ENCODE results near the gene MC3R. TPM values are rescaled to one million over a fixed set of nuclear protein-coding genes. Genes with fewer than 3 reads are reported as not detected.
A peak's percentile ranks its signal among the peaks of the same experiment; 100 is the strongest.
"Not testable (repeated sequence)": the region's sequence is repeated elsewhere in the genome, so short reads cannot be mapped to it uniquely, and the experiment has no call there.

Gene MC3R
- total RNA-seq (2014; rRNA removed; shearing (Covaris generic)): not detected in 2 replicates

DNA sequence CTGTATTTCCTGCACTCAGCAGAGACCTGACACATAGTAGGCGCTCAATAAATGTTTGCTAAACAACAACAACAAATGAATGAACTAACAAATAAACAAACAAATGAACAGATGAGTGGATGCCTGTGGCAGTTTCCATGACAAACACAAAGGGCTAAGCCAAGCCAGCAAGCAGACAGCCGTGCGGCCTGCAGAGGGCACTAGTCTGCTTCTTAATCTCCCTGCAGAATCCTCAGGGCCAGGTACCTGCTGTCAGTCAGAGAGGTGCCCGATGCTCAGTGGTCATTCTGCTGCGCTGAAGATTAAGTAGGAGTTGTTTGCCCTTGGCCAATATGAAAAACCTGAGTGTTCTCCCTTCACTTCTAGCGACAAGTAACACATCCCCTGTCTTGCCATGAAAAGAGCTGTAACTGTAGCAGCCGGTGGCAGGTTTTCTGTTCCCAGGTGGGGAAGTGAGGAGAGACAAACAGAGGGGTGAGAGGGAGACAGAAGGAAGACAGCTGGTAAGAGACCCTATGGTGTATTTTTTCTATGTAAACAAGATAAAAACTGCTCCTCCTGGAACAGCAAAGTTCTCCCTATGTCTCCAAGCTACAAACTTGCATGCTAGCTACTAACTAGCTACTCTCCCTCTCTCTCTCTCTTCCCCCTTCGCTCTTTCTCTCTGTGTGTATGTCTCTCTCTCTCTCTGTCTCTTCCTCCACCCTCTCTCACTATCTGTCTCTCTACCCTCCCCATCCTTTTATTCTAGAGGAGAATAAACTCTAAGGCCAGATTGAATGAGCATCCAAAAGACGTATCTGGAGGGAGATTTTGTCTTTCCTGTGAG is at the start of gene MC3R:
MC3R (plus strand) TSS at position 779 of the 829 bp plus-strand sequence. CDS start 112 bp downstream, outside the sequence.
- Histone ChIP-seq H3K4me3 (no peak within 1 kb of the TSS), H3K36me3 (no peaks in the 10 kb centered on the region), H3K9me3 (replicated peaks) (no peaks in the 10 kb centered on the region), H3K27me3 (replicated peaks) (no peaks in the 10 kb centered on the region), H3K27ac (no peak within 1 kb of the TSS), H3K4me1 (replicated peaks) (no peaks in the 10 kb centered on the region)
- DNase-seq (ENCODE audit: low read depth in 1 of 2, low spot score in 2 of 2): peak in 1 of 2 experiments; percentile 7

DNA sequence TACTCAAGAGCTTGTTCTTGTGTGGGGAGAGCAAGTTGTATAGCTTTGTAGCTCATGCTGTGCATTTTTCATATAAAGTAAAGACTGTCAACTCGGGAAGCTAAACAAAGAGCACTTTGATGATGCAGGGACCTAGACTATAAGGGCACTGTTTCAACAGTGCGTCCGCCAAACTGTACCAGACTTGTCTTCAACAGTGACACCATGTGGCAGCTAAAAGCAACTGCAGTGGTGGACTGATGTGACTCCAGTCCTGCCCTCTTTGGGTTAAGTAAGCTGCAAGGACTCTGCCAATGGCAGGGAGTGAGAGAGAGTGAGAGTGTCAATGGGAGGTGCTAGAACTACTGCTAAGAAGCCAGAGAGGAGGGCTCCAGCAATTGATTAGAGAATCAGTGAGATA is 48.1 kb upstream of the MC3R start:
- Histone ChIP-seq H3K27ac (no peak overlapping the region), H3K4me1 (replicated peaks) (no peaks in the 10 kb centered on the region)

DNA sequence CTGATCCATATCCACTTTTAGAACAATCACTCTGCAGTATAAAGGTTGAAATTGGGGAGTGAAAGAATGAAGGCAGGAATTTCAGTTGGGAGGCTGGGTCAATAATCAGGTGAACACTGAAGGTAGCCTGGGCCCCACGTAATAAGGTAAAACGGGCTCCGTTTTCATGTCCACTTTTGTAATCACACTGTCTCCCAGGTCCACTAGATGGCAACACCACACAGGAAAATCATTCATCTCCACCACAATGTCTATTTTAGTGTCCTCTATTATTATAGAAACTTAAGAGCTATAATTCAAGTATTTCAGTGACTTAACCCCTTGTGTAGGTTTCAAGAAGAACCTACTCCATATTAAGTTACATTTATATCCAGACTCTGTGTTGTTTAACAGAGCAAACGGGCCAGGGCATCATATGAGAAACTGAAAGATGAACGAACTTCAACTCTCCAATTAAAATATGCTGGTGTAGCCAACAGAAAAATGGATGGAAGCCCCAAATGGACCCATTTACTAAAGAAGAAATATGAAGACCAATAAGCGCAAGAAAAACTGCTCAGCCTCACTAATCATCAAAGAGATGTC is 45.9 kb upstream of the MC3R start:
- no peaks in the 10 kb centered on the region for H3K4me1 ChIP-seq (replicated peaks)
- DNase-seq (ENCODE audit: low read depth in 1 of 2, low spot score in 2 of 2): no peak
- no peak overlapping the region for H3K27ac ChIP-seq
- peaks cover 13% of the 10 kb centered on the region for H3K9me3 ChIP-seq (replicated peaks)
- no peak overlapping the region for H3K4me3 ChIP-seq
- no peaks in the 10 kb centered on the region for H3K36me3 ChIP-seq
- H3K27me3 ChIP-seq (replicated peaks): no peaks in the 10 kb centered on the region

More for the DNA sequence above, 48.1 kb upstream of the MC3R start:
- Histone ChIP-seq H3K36me3 (no peaks in the 10 kb centered on the region), H3K9me3 (replicated peaks) (peaks cover 13% of the 10 kb centered on the region), H3K27me3 (replicated peaks) (no peaks in the 10 kb centered on the region), H3K4me3 (no peak overlapping the region)
- no peak for DNase-seq (ENCODE audit: low read depth in 1 of 2, low spot score in 2 of 2)

DNA sequence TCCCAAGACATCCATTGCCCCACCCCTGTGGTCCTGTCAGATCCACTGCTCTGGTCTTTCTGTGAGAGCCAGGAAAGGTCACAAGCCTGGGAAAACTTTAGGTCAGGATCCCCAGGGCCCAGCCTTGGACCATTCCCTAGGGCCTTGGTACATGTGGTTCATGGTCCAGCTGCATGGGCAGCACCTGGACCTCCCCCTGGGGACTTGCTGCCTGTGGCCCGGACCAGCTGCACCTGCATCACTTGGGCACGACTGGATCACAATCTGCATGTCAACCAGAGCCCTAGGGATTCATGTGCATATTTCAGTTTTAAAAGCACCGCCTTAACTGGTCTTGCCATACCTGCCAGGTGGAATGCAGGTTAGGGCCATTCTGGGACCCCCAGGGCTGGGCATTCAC is 44.3 kb upstream of the MC3R start:
- Histone ChIP-seq H3K27me3 (replicated peaks) (no peaks in the 10 kb centered on the region), H3K4me3 (no peak overlapping the region), H3K9me3 (replicated peaks) (peaks cover 13% of the 10 kb centered on the region), H3K4me1 (replicated peaks) (no peaks in the 10 kb centered on the region), H3K36me3 (no peaks in the 10 kb centered on the region), H3K27ac (no peak overlapping the region)
- DNase-seq (ENCODE audit: low read depth in 1 of 2, low spot score in 2 of 2): no peak

- H3K4me3 ChIP-seq: no peak overlapping the region
- H3K4me1 ChIP-seq (replicated peaks): no peaks in the 10 kb centered on the region
- H3K9me3 ChIP-seq (replicated peaks): peaks cover 6% of the 10 kb centered on the region
- H3K27ac ChIP-seq: no peak overlapping the region
- H3K36me3 ChIP-seq: no peaks in the 10 kb centered on the region
- no peak for DNase-seq (ENCODE audit: low read depth in 1 of 2, low spot score in 2 of 2)
- no peaks in the 10 kb centered on the region for H3K27me3 ChIP-seq (replicated peaks)
These were observed 43.2 kb upstream of the MC3R start for GRCh38 chr20:56205346-56205745.

- no peak for DNase-seq (ENCODE audit: low read depth in 1 of 2, low spot score in 2 of 2)
- H3K27me3 ChIP-seq (replicated peaks): no peaks in the 10 kb centered on the region
- H3K4me1 ChIP-seq (replicated peaks): no peaks in the 10 kb centered on the region
- H3K27ac ChIP-seq: no peak overlapping the region
- H3K9me3 ChIP-seq (replicated peaks): no peaks in the 10 kb centered on the region
- H3K36me3 ChIP-seq: no peaks in the 10 kb centered on the region
- no peak overlapping the region for H3K4me3 ChIP-seq
These were observed 40.9 kb upstream of the MC3R start for GRCh38 chr20:56207656-56208055.

DNA sequence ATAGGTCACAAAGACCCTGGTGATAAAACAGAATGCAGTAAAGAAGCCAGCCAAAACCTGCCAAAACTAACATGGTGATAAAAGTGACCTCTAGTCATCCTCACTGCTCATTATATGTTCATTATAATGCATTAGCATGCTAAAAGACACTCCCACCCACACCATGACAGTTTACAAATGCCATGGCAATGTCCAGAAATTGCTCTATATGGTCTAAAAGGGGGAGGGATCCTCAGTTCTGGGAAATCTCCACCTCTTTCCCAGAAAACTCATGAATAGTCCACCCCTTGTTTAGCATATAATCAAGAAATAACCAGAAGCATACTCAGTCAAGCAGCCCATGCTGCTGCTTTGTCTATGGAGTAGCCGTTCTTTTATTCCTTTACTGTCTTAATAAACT is 40.4 kb upstream of the MC3R start:
- no peaks in the 10 kb centered on the region for H3K9me3 ChIP-seq (replicated peaks)
- H3K27me3 ChIP-seq (replicated peaks): no peaks in the 10 kb centered on the region
- no peaks in the 10 kb centered on the region for H3K36me3 ChIP-seq
- H3K4me1 ChIP-seq (replicated peaks): no peaks in the 10 kb centered on the region
- no peak overlapping the region for H3K27ac ChIP-seq
- no peak for DNase-seq (ENCODE audit: low read depth in 1 of 2, low spot score in 2 of 2)
- no peak overlapping the region for H3K4me3 ChIP-seq

DNA sequence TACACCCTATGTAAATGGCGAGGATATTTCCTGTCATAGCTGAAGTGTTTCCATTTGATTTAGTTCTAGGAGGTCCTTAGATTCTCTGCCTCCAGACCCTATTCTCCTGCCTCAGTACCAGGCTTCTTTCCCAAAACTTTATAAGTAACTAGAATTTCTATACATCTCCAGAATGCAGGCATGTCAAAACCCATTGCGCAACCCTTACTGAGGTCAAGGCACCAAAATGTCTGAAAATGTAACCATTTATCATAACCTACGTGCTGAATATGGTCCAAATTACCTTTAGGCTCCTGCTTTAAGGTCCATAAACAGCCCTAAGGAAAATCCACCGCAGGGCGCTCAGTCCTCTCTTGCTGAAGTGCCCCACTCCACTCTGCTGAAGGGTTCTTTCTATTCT is 37.5 kb upstream of the MC3R start:
- Histone ChIP-seq H3K36me3 (no peaks in the 10 kb centered on the region), H3K4me1 (replicated peaks) (no peaks in the 10 kb centered on the region), H3K4me3 (no peak overlapping the region), H3K9me3 (replicated peaks) (no peaks in the 10 kb centered on the region), H3K27me3 (replicated peaks) (no peaks in the 10 kb centered on the region), H3K27ac (no peak overlapping the region)
- no peak for DNase-seq (ENCODE audit: low read depth in 1 of 2, low spot score in 2 of 2)

- H3K36me3 ChIP-seq: no peaks in the 10 kb centered on the region
- DNase-seq (ENCODE audit: low read depth in 1 of 2, low spot score in 2 of 2): no peak
- H3K4me3 ChIP-seq: no peak overlapping the region
These were observed 36.4 kb upstream of the MC3R start for GRCh38 chr20:56212091-56212490.

DNA sequence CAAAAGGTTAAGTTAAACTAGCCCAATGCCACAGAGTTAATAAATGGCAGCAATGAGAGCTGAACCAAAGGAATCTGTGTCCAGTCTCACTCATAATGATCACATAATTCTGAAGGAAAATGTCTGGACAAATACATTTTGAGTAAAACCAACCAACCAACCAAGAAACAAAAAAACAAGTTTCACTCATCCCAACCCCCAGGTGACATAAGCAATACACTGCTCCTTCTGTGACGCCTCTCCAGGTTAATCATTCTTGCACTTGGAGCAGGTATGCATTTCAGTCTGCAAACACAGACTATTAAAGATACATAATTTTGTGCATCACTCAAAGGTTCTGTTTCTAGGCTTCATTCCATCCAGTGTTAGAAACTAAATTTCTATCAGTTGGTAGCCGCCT is 35.2 kb upstream of the MC3R start:
- DNase-seq (ENCODE audit: low read depth in 1 of 2, low spot score in 2 of 2): no peak
- no peaks in the 10 kb centered on the region for H3K36me3 ChIP-seq
- no peak overlapping the region for H3K27ac ChIP-seq
- no peaks in the 10 kb centered on the region for H3K27me3 ChIP-seq (replicated peaks)
- no peaks in the 10 kb centered on the region for H3K9me3 ChIP-seq (replicated peaks)
- no peak overlapping the region for H3K4me3 ChIP-seq
- H3K4me1 ChIP-seq (replicated peaks): no peaks in the 10 kb centered on the region

More at GRCh38 chr20:56212091-56212490, 36.4 kb upstream of the MC3R start:
- Histone ChIP-seq H3K4me1 (replicated peaks) (no peaks in the 10 kb centered on the region), H3K9me3 (replicated peaks) (no peaks in the 10 kb centered on the region), H3K27ac (no peak overlapping the region), H3K27me3 (replicated peaks) (no peaks in the 10 kb centered on the region)

GRCh38 chr20:56215115-56215514 is 33.4 kb upstream of the MC3R start:
- H3K4me1 ChIP-seq (replicated peaks): no peaks in the 10 kb centered on the region
- no peak for DNase-seq (ENCODE audit: low read depth in 1 of 2, low spot score in 2 of 2)
- no peaks in the 10 kb centered on the region for H3K9me3 ChIP-seq (replicated peaks)
- no peak overlapping the region for H3K4me3 ChIP-seq
- H3K36me3 ChIP-seq: no peaks in the 10 kb centered on the region
- no peak overlapping the region for H3K27ac ChIP-seq
- no peaks in the 10 kb centered on the region for H3K27me3 ChIP-seq (replicated peaks)

GRCh38 chr20:56217829-56218228 is 30.7 kb upstream of the MC3R start:
- no peak for DNase-seq (ENCODE audit: low read depth in 1 of 2, low spot score in 2 of 2)
- Histone ChIP-seq H3K4me3 (no peak overlapping the region), H3K4me1 (replicated peaks) (no peaks in the 10 kb centered on the region), H3K36me3 (no peaks in the 10 kb centered on the region), H3K27me3 (replicated peaks) (no peaks in the 10 kb centered on the region), H3K9me3 (replicated peaks) (no peaks in the 10 kb centered on the region; the same call in 1 of the 2 replicates), H3K27ac (no peak overlapping the region)

DNA sequence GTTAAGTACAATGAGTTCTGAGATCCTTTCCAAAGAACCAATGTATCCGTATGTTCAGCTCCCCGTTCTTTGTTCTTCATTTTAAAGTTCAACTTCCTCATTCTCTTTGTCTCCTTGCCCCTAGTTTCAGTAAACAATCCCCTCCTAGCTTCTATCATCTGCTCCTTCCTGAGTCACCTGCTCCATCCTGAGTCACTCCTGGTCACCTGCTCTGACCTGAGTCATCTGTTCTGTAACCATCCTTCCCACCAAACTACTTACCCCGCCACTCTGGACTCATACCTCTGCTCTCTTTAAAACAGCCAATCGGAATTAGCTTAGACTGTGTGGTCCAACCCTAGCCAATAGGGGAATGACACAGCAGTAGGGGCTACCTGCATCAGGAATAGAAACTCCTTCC is 27.3 kb upstream of the MC3R start:
- not testable (repeated sequence) for H3K27ac ChIP-seq; H3K4me1 ChIP-seq (replicated peaks); H3K4me3 ChIP-seq; H3K36me3 ChIP-seq; H3K9me3 ChIP-seq (replicated peaks); H3K27me3 ChIP-seq (replicated peaks); DNase-seq (ENCODE audit: low read depth in 1 of 2, low spot score in 2 of 2)

DNA sequence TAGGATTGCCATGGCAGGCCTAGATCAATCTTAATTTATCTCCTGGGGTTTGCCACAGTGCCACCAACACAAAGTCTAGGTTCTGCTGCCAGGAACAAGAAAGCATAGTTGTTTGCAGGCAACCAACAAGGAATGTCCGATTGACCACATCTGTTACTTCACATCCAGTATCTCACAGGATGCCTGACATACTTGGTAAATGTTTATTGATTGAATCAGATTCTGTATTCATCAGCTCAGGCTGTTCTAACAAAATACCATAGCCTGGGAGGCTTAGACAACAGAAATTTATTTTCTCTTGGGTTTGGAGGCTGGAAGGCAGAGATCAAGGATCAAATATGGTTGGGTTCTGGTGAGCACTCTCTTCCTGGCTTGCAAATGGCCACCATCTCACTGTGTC is 26.3 kb upstream of the MC3R start:
- Histone ChIP-seq H3K27ac (no peak overlapping the region), H3K27me3 (replicated peaks) (no peaks in the 10 kb centered on the region), H3K4me3 (no peak overlapping the region), H3K9me3 (replicated peaks) (no peaks in the 10 kb centered on the region; the same call in 1 of the 2 replicates), H3K36me3 (no peaks in the 10 kb centered on the region), H3K4me1 (replicated peaks) (no peaks in the 10 kb centered on the region)
- DNase-seq (ENCODE audit: low read depth in 1 of 2, low spot score in 2 of 2): no peak

Data from SJSA1 (cell line).